ENCODE measurements around the gene CCR9.

Gene CCR9

DNA sequence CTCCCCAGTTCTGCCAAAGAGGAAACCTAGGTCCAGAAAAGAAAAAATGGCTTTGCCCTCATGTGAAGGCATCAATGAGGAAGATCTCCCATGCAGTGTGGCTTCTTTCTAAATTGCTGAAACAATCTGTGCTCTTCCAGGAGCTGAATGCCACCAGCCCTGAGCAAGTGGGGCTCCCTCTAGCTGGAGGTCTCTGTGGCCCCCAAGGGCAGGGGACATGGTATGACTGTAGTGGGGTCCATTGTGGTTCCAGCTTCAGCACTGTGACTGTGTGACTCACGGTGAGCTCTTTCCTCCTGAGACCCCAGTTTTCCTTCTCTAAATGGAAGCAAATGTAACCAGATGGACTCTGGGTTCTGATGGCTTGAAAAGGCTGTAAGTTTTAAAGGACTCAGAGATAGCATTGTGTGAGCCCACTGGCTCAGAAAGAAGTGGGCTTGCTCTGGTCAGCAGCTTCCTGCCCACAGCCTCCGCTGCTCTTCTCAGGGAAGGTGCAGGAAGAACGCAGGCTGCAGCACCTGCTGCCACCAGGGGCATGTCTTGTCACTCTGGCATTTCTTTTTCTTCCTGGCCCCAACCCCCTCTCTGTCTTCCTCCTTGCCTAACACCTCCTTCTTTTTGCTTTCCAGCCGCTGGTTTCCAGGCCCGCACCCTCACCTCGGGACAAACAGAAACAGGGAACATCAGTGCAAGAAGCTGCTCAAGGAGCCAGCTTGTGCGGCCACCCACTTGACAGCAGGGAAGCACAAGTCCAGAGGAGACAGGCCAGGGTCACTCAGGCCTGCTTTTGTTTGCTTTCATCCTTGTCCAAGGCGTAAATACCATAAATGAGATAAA is 51.1 kb downstream of the CCR9 start:
- TF ChIP-seq, protein P1, sequence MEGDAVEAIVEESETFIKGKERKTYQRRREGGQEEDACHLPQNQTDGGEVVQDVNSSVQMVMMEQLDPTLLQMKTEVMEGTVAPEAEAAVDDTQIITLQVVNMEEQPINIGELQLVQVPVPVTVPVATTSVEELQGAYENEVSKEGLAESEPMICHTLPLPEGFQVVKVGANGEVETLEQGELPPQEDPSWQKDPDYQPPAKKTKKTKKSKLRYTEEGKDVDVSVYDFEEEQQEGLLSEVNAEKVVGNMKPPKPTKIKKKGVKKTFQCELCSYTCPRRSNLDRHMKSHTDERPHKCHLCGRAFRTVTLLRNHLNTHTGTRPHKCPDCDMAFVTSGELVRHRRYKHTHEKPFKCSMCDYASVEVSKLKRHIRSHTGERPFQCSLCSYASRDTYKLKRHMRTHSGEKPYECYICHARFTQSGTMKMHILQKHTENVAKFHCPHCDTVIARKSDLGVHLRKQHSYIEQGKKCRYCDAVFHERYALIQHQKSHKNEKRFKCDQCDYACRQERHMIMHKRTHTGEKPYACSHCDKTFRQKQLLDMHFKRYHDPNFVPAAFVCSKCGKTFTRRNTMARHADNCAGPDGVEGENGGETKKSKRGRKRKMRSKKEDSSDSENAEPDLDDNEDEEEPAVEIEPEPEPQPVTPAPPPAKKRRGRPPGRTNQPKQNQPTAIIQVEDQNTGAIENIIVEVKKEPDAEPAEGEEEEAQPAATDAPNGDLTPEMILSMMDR (IDR thresholded peaks at IDR 0.05), result no peak

DNA sequence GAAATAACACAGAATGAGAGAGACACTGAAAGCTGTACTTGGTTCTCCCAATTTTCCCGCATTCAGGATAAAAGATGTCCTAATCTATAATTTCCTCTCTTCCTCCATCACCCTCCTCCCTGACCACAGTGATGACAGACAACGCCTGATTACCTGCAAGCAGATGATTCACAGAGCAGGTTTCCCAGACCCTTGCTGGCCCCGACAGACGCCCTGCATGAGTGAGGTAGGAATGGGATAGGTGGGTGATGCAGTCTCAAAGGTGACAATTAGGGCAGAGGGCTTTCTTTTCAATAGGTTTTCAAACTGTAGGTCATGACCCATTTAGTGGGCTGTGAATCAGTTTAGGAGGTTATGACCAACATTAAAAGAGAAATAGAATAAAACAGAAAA is 51.7 kb downstream of the CCR9 start:
- TF ChIP-seq, protein P1 (IDR thresholded peaks at IDR 0.05), result no peak

DNA sequence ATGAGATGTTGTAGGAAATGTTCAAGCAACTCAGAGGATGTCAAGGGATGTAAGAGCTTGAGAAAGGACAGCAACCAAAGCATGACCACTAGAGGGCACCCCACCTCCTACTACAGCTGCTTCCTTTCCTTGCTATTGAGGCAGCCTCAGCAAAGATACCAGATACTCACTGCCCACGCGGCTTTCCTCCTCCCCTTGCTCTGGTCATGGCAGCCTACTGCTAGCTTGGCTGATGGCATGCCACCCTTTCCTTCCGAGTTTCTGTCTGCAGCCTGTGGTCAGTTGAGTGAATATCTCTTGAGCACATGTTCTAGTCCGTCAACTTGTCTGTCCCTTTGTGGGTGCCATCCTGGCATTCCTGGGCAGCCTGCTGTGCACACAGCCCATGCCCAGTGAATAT is 52.5 kb downstream of the CCR9 start:
- TF ChIP-seq, protein P1 (IDR thresholded peaks at IDR 0.05), result peak; percentile 91

- TF ChIP-seq, protein P1 (IDR thresholded peaks at IDR 0.05), result no peak
Measured at GRCh38 chr3:45939341-45939771, 53.0 kb downstream of the CCR9 start.

DNA sequence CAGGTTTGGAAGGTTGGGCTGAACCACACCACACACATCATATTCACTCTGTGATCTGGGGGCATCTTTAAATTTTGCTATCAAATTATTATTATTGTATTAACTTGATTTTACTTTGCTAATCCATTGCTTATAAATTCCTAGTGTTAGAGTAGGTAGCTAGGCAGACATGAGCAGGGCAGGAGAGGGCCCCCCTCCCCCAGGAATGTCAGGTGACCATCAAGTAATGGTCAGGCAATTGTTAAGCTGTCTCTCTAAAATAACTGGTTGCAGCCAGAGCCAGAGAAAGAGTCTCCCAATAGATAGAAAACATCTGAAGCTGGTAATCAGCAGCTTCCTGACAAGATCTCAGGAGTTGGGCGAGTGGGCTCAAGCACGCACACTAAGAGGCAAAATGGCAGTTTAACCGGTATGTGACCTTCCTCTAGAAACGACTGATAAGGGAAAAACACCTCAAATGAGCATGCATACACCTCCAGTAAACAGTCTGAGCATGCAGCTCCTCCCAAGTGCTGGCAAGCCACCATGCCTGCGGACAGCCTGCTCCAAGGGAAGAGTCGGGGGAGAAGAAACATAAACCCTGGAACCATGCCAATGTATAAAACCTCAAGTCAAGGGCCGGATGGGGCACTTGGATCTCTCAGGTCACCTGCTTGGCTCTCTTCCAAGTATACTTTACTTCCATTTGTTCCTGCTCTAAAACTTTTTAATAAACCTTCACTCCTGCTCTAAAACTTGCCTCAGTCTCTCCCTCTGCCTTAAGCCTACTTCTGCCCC is 53.8 kb downstream of the CCR9 start:
- TF ChIP-seq, protein P1 (IDR thresholded peaks at IDR 0.05), result no peak

DNA sequence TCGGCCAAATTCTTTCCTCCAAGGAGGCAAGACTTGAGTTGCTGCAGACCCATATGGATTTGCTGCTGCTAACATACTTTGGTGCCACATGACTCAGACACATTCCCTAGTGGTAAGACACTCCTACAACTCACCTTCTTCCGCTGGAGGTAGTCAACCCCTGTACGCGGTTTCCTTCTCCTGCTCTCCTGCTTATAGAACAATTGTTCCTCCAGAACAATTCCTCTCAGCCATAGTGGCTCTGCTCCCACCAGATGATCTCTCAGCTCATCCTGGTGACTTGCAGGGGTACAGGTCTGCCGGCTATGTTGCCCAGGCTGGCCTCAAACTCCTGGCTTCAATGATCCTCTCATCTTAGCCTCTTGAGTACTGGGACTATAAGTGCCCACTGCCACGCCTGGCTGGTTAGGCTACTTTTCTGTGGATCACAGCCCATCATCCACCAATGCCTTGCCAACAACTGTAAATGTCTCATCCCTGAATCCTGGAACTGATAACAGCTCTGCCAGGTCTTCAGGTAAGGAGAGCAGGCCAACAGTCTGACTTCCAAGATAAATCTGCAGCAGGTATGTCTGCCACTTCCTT is 54.5 kb downstream of the CCR9 start:
- TF ChIP-seq, protein P1 (IDR thresholded peaks at IDR 0.05), result no peak

- TF ChIP-seq, protein P1 (IDR thresholded peaks at IDR 0.05), result no peak
Measured at GRCh38 chr3:45942051-45942825, 55.9 kb downstream of the CCR9 start.

All from LNCAP (cell line).